ENCODE results near the gene ZNF497.
"Not testable (repeated sequence)": the region's sequence is repeated elsewhere in the genome, so short reads cannot be mapped to it uniquely, and the experiment has no call there.

ZNF497 gene

DNA sequence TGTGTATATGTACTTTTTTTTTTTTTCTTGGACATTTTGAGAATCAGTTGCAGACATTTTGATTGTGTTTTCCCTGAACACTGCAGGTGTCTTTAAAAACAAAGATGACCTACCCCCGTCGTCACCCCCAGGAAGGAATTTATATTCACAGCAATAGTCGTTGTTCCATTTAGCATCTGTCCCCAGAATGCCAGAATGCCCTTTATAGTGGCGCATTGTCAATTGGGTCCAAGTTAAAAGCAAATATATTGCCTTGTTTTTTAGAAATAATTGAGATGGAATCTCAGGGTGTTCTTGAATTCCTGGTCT is 31.1 kb upstream of the ZNF497 start:
- no peak for DNase-seq

DNA sequence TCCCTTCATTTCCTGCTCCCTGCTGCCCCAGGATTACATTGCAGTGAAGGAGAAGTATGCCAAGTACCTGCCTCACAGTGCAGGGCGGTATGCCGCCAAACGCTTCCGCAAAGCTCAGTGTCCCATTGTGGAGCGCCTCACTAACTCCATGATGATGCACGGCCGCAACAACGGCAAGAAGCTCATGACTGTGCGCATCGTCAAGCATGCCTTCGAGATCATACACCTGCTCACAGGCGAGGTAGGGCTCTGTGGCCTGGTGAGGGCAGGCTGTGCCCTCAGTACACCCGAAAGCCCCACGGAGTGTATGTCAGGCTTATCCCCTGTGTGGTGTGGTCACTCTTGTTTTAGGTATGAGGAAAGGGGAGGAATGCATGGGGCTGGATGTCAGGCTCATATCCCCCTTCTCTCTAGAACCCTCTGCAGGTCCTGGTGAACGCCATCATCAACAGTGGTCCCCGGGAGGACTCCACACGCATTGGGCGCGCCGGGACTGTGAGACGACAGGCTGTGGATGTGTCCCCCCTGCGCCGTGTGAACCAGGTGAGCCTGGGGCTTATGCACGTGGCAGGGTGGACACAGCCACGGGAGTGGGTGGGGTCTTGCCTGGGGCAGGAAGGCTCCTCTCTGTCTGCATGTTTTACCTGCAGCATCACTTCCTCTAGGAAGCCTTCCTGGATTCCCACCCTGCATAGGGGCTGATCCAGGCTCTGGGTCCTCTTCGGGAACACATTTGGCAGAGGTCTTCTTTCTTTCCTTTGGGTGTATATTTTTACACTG is 30.6 kb upstream of the ZNF497 start:
- no peak for DNase-seq

- no peak for DNase-seq
Measured at GRCh38 chr19:58388175-58388526, 25.6 kb upstream of the ZNF497 start.

DNA sequence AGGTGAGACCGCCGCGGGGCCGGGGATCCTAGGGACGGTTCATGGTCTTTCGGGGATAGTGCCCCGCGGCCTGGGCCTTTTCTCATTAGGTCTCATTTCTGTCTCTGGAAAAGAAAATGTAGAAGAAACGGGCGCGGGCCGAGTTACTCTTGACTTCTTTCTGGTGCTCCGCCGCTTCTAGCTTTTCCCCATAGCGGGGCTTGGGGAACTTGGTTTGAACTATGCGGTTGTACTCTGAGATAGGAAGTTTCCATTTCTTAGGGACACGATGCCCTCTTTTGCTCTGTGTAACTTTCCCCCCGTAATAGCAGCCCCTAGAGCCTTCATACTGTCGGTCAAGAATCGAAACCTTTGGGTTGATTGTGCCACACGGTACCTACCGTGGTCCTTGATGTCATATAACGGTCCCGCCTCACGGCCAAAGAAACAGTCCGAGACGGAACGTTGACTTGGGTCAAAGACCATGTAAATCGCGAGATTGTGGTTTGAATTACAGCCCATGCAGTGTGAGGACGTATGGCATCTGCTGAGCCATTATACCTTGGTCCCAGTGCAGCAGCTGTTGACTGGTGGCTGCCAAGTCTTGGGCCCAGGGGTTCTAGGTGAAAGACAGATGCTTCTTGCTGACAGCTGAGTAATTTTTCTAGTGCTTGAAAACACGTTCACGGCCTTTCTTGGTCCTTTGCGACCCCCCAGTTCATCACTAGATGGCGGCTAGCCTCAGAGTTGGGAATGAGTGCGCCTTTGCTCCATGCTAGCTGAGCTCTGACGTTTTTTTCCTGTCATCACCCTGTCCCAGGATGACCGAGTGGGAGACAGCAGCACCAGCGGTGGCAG is 25.0 kb upstream of the ZNF497 start:
- no peak for DNase-seq

- peak; percentile 99 for DNase-seq
Measured at GRCh38 chr19:58386576-58387337, 24.2 kb upstream of the ZNF497 start, which contains the start of gene RPS5. Gene RPS5 (plus strand): TSS chr19:58387269. CDS start chr19:58388138, 869 bp downstream.

DNA sequence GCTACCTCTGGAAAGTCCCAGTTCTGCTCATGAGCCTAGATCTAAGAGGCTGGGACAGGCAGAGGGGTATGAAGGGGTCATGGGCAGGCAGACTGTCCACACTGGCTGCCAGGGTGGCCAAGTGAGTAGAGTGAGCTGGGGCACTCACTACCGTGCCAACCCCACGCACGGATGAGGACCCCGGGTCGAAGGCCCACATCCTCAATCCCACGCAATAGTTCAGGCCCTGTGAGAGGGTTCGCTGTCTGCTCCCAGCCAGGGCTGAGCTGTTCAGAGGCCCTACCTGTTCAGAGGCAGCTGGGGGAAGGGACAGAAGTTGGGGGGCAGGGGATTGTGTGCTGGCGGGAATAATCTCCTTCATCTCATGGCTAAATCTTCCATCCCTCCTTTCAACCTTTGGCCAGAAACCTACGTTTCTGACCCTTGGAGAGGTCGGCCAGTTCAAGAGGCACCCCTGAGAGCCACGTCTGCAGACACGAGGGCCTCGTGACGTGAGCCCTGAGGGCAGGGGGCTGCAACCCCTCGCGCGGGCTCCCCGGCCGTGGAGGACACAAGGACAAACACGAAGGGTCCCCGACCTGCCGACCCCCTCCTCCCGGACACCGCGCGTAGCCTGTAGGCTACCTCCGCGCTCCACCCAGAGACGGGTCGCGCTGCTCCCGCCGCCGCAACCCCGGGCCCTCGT is 23.5 kb upstream of the ZNF497 start:
- DNase-seq: no peak

- no peak for DNase-seq
Measured at GRCh38 chr19:58385313-58385890, 22.9 kb upstream of the ZNF497 start.

GRCh38 chr19:58382997-58383603 is 20.5 kb upstream of the ZNF497 start:
- DNase-seq: no peak

DNA sequence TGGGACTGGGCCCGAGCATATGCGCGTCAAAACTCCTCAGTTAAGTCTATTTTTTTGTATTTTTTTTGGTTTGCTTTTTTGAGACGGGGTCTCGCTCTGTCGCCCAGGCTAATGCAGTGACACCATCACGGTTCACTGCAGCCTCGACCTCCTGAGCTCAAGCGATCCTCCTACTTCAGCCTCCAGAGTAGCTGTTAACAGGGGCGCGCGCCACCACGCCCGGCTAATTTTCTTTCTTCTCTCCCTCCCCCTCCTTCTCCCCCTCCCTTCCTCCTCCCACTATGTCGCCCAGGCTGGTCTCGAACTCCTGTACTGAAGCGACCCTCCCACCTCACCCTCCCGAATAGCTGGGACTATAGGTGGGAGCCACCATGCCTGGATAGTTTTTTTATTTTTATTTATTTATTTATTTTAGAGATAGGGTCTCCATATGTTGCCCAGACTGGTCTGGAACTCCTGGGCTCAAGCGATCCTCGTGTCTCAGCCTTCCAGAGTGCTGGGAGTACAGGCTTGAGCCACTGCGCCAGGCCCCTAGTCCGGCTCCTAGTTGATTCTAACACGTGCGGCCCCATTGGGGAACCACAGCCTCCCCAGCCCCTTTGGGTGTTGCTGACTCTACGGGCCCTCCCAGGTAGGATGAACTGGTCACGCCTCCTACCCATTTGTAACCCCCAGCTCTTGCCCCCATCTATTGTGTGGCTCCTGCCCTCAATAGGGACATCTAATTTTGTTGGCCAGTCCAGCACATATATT is 19.1 kb upstream of the ZNF497 start:
- DNase-seq: no peak

DNA sequence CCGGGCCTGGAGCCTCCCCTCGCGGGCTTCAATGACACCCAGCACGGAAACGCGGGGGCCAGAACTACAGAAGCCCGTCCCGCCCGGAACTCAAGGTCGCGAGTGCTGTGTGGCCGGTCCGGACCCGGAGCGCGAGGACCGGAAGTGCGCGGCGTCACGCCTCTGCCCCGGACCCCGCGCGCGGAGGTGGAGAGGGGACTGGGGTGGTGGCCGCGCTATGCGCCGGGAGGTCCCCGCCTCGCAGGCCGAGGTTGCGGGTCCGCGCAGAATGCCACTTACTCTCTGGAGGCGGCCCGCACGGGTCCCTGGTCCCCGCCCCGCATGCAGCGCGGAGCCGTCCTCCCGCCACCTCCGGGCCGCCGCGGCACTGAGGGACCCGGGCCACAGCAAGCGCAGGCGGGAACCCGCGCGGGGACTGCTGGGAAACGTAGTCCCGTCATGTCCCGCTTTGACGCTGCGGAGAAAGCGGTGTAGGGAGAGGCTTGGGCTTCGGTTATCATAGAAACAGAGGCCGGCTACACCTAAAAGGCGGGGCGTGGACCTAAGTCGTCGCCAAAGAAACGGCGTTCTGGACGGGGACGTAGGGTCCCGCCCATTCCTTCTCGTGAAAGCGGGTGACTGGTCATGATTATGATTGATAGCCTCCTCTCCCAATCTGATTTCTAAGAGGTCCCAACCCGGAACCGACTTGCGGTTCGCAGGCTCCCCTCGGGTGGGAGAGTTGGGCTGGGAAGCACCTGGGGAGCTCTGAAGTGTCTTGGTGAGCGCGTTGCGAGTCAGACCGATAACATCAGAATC is 18.3 kb upstream of the ZNF497 start, which contains the start of gene ZNF837:
TSS of gene ZNF837 (minus strand) at position 369 of the 798 bp plus-strand sequence. CDS start 11,698 bp downstream, outside the sequence.
- DNase-seq: peak; percentile 100

DNA sequence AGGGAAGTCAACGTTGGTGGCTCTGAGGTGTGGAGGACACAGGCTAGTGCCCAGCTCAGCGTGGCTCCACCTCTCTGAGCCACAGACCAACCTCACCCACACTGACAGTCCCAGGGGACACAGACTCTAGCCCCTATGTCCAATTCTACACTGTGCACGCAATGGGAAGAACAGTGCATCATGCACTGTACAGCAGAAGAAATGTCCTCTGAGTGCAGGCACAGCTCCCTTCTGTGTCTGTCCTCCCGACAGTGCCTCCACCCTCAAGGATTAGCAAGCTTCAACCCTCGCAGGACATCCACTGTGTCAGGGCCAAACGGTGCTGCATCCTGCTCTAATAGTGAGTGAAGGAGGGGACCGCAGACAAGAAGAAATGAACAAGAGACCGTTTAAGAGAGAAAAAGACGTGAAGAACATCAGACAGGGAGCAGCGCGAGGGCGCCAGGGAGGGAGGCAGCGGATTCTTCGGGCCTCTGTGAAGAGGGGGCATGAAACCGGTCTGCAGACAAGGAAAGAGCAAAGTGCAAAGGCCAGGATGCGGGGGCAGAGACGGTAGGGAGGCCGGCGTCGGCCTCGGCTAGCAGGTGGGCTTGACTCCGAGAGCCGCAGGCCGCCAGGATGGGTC is 17.6 kb upstream of the ZNF497 start:
- no peak for DNase-seq

DNA sequence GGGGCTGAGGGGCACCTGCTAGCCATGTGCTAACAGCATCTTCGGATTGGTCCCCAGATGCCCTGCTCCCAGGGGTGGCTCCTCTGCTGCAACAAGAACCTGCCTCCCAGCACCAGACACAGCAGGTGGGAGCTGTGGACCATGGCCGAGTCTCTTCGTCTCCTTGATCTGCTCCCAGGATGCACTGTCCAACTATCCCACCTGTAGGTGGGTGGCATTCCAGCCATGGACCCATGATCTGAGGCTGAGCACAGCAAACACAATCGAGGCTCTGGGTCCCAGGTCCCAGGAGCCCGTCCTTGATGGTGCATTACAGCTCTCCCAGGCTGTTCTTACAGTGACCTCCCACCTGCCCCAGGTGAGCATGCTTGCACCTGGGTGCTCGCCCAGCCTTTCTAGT is 16.7 kb upstream of the ZNF497 start:
- no peak for DNase-seq

DNA sequence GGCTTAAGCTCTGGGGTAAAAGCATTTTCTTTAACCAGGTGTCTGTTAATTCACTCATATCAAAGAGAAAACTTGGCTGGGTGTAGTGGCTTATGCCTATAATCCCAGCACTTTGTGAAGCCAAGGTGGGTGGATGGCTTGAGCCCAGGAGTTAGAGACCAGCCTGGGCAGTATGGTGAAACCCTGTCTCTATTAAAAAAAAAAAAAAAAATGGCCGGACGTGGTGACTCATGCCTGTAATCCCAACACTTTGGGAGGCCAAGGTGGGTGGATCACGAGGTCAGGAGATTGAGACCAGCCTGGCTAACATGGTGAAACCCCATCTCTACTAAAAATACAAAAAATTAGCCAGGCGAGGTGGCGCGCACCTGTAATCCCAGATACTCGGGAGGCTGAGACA is 14.2 kb upstream of the ZNF497 start:
- not testable (repeated sequence) for DNase-seq

GRCh38 chr19:58374200-58374599 is 11.6 kb upstream of the ZNF497 start:
- DNase-seq: no peak

- DNase-seq: no peak
Measured at GRCh38 chr19:58372311-58373133, 10.0 kb upstream of the ZNF497 start.

- DNase-seq: no peak
Measured at GRCh38 chr19:58368561-58369360, 6.2 kb upstream of the ZNF497 start.

GRCh38 chr19:58367698-58368454 is 5.3 kb upstream of the ZNF497 start:
- no peak for DNase-seq
